Pulmonary artery endothelial cell (primary cell): Measurements from ENCODE around the gene CROCC2. TPM values are rescaled to one million over a fixed set of nuclear protein-coding genes. Genes with fewer than 3 reads are reported as not detected.

ENCODE experiments used
- DNase-seq: peaks from one replicate; pipeline ENCODE4 v3.0.0-alpha.2; 2011; ENCODE audit warnings: low read depth, low spot score
- total RNA-seq: library from RNA; depleted of rRNA; stranded (reverse); fragments of >200 nt; gene quantifications from 2 replicates; pipeline ENCODE4 v1.2.3, GENCODE V29; 2014

CROCC2 gene
- total RNA-seq, 1 donor from 2014 or later = not detected

DNA sequence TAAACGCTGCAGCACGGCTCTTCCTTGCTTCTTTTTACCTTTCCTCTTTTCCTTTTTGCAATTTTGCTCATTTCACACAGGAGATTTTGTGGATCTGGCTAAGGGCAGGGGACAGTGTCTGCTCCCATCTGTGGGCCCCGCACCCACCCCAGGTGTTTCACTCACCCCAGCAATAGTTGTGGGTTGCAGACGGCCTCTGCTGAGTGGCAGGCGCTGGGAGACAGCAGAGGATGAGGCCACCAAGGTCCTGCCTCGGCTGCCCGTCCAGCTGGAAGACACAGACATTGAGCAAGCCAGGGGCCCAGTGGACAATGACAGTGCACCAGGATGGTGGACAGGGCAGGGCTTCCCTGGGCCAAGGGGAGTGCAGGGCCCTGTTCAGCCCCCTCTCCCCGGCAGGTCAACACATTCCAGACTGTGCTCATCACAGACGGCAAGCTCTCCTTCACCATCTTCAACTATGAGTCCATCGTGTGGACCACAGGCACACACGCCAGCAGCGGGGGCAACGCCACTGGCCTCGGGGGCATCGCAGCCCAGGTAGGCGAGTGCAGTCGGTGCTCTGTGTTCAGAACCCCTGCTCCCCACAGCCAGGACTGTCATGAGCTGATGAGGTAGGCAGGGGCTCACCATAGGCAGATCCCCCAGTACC lies 127.3 kb downstream of the CROCC2 start:
- no peak for DNase-seq

DNA sequence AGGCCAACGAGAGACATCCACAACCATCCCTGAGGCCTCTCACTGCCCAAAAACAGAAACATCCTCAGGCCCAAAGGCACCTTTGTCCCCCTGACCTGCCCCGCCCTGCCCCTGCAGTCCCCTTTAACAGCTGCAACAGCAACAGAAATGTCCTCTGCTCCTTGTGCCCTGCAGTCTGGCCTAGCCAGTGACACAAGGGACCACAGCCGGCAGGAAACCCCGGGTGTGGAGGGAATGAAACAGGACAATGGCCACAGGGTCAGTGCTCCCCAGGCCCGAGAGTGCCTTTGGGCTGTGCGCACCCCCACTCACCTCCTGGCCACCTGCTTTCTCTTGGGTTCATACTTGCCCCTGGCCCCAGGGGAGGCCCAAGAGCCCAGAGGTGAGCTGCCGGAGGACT lies 127.9 kb downstream of the CROCC2 start:
- no peak for DNase-seq

- DNase-seq = no peak
Measured at GRCh38 chr2:241034490-241035141, 128.5 kb downstream of the CROCC2 start.

DNA sequence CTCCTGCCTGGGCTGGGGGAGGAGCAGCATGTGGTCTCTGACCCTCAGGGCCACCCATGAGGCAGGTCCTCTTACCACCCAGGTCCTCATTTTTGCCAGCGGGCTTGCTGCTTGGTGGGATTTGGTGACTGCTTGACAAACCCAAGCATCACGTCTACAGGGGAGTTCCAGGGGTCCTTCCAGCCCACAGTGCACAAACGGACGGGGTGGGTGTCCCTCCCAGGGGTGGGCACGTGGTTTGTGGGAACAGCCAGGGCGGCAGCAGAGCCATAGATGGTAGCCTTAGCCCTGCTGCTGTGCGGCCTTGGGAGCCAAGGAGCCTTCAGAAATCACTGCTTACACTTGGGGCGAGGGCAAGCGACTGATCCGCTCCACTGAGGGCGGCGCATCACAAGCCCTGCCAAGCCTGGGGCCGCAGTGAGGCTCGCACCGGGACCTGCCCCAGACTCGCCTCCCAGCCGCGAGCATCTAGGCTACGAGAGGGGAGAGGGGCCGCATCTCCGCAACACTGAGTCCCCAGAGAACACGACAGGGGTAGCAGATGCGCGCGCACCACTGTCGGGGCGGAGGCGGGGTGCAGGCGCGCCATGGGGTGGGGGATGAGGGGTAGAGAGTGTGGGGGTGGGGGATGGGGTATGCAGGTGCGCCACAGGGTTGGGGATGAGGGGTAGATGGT lies 129.1 kb downstream of the CROCC2 start:
- DNase-seq = no peak

- no peak for DNase-seq
Measured at GRCh38 chr2:241035818-241036396, 129.8 kb downstream of the CROCC2 start.

GRCh38 chr2:241036397-241036963 lies 130.3 kb downstream of the CROCC2 start:
- DNase-seq = no peak

DNA sequence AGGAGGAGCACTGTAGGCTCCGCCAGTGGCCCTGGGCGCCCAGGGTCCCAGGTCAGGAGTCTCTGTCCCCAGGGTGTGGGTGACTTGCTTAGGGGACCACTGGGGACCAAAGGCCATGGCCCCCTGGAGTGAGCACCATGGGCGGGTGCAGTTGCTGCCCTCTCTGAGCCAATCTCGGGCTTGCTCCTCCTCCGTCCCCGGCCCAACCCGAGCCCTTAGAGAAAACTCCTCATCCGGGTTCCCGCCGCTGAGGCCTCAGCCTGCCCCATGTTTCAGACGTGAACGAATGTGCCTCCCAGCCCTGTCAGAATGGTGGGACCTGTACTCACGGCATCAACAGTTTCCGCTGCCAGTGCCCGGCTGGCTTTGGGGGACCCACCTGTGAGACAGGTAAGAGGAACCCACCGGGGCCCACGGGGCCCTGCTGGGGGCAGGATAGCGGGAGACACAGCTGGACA lies 130.9 kb downstream of the CROCC2 start:
- DNase-seq = no peak

DNA sequence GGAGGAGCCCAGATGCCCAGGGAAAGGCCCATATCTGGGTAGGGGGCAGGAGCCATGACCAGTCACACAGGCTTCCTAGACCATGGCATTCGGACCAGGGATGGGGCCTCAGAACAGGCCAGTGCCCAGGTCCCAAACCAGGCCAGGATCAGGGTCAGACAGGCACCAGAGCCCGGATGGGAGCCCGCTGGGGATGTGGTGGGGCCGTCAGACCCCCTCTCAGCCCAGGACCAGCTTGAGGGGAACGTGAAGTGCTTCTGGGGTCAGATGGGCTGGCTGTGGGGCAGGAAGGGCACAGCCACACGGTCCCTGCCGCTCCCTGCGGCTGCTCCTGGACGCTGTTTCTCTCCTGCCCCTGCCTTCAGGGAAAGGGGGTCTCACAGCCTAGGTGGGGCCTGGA lies 131.4 kb downstream of the CROCC2 start:
- DNase-seq = no peak

GRCh38 chr2:241038374-241039180 lies 132.4 kb downstream of the CROCC2 start:
- no peak for DNase-seq

DNA sequence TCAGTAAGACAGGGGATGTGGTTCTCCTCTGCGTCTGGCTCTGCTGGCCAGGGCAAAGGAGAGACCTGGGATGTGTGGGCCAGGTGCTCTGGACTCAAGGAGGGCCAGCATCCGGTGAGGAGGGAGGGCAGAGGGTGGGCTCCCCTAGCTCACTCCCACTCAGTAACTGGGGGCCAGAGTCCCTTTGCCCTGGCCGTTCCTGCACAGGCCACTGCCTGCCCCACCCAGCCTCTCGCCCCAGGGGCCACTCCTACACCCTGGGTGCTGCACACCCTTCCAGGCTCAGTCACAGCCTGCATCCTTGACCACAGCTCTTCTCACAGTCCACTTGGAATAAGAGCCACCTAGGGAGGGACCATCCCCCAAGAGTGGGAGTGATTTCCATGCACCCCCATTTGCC lies 133.3 kb downstream of the CROCC2 start:
- no peak for DNase-seq

GRCh38 chr2:241040081-241040803 lies 134.1 kb downstream of the CROCC2 start:
- no peak for DNase-seq

DNA sequence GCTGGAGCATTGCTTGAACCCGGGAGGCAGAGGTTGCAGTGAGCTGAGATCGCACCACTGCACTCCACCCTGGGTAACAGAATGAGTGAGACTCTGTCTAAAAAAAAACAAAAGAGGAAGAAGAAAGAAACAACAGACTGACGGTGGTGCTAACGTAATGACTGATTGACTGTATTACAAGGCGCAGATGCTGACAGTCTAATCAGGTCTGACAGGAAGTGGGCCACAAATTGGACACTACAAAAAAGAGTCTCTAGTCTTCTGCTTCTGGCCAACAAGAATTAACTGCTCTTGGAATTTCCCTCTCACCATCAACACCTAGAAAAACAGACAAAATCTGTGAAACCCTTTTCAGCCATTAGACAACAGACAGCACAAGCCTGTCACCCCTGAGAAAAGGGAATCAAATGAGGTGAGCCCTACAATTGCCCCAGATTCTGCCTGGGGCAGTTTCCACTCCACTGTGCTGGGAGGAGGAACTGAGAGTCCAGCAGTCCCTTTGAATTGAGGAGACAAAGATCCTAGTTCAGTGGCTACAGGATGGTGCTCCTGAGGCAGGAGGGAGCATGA lies 135.5 kb downstream of the CROCC2 start:
- no peak for DNase-seq

Other genes starting within 250 kb of the CROCC2 start
- not detected in 2 replicates for gene AQP12B, start 223.5 kb upstream of the CROCC2 start, total RNA-seq
- not detected in 2 replicates for gene AQP12A, start 214.5 kb upstream of the CROCC2 start, total RNA-seq
- 0.07 TPM in 1 of 2 replicates, not detected in the other for gene KIF1A, start 86.1 kb upstream of the CROCC2 start, total RNA-seq
- not detected in 2 replicates for gene AGXT, start 37.5 kb upstream of the CROCC2 start, total RNA-seq
- gene MAB21L4, start 10.2 kb upstream of the CROCC2 start, total RNA-seq = not detected in 2 replicates
- gene SNED1, start 92.3 kb downstream of the CROCC2 start, total RNA-seq = 12.8 and 16.6 TPM in 2 replicates
- gene MTERF4, start 196.0 kb downstream of the CROCC2 start, total RNA-seq = 48.1 TPM in 2 replicates
- gene PASK, start 243.1 kb downstream of the CROCC2 start, total RNA-seq = 5.5 and 10.5 TPM in 2 replicates
- gene PPP1R7, start 244.1 kb downstream of the CROCC2 start, total RNA-seq = 45.9 and 59.5 TPM in 2 replicates